BLaER1 treated with 17β-estradiol and CSF1 and Interleukin-3, amounts not matched to agents 10 nM and 100 nM (cell line): ENCODE data around the gene GRXCR2.
"Not testable (repeated sequence)": the region's sequence is repeated elsewhere in the genome, so short reads cannot be mapped to it uniquely, and the experiment has no call there.

Experiments used
- H3K27ac ChIP-seq, 11 experiments: shearing (Covaris generic); formaldehyde crosslinking; 2 replicates each; pipeline ENCODE4 v1.8.1; 2022
- H3K27me3 ChIP-seq, 11 experiments: shearing (Covaris generic); formaldehyde crosslinking; 2 replicates each; pipeline ENCODE4 v1.8.1; 2022
- H3K36me3 ChIP-seq, 11 experiments: shearing (Covaris generic); formaldehyde crosslinking; 2 replicates each; pipeline ENCODE4 v1.8.1; 2022
- H3K4me1 ChIP-seq, 10 experiments: shearing (Covaris generic); formaldehyde crosslinking; 2 replicates each; pipeline ENCODE4 v1.8.1; 2022
- H3K4me2 ChIP-seq, 11 experiments: shearing (Covaris generic); formaldehyde crosslinking; 2 replicates each; pipeline ENCODE4 v1.8.1; 2022
- H3K4me3 ChIP-seq, 10 experiments: shearing (Covaris generic); formaldehyde crosslinking; 2 replicates each; pipeline ENCODE4 v1.8.1; 2022
- H3K9ac ChIP-seq, 11 experiments: shearing (Covaris generic); formaldehyde crosslinking; 2 replicates each; pipeline ENCODE4 v1.8.1; 2022
- H3K9me3 ChIP-seq, 11 experiments: shearing (Covaris generic); formaldehyde crosslinking; replicated peaks in 1 of 11; 2 replicates each; pipeline ENCODE4 v1.8.1; 2022
- H4K20me1 ChIP-seq, 11 experiments: shearing (Covaris generic); formaldehyde crosslinking; 2 replicates each; pipeline ENCODE4 v1.8.1; 2022
- Cebpa-rat ChIP-seq, 11 experiments: shearing (Covaris generic); IDR thresholded peaks; 2 replicates each; pipeline ENCODE4 v1.8.1; 2022

The GRXCR2 gene

GRCh38 chr5:145912019-145912418, 39.2 kb upstream of the GRXCR2 start:
- no peak overlapping the region for H3K9ac ChIP-seq
- H3K36me3 ChIP-seq = no peaks in the 10 kb centered on the region
- no peaks in the 10 kb centered on the region for H3K4me1 ChIP-seq
- no peak overlapping the region for H3K27ac ChIP-seq
- no peaks in the 10 kb centered on the region for H3K27me3 ChIP-seq
- H3K4me3 ChIP-seq = no peak overlapping the region
- no peaks in the 10 kb centered on the region for H4K20me1 ChIP-seq
- no peak overlapping the region for H3K4me2 ChIP-seq
- no peak for TF ChIP-seq Cebpa-rat (IDR thresholded peaks at IDR 0.05)
- no peaks in the 10 kb centered on the region for H3K9me3 ChIP-seq

- no peak overlapping the region for H3K9ac ChIP-seq
- H4K20me1 ChIP-seq = no peaks in the 10 kb centered on the region
- no peak overlapping the region for H3K4me3 ChIP-seq
- H3K27me3 ChIP-seq = no peaks in the 10 kb centered on the region
- no peaks in the 10 kb centered on the region for H3K36me3 ChIP-seq
- H3K27ac ChIP-seq = no peak overlapping the region
- H3K4me2 ChIP-seq = no peak overlapping the region
- no peak for TF ChIP-seq Cebpa-rat (IDR thresholded peaks at IDR 0.05)
- H3K4me1 ChIP-seq = no peaks in the 10 kb centered on the region
- no peaks in the 10 kb centered on the region for H3K9me3 ChIP-seq
Measured at GRCh38 chr5:145911164-145911563, 38.4 kb upstream of the GRXCR2 start.

- Histone ChIP-seq H3K4me1 (no peaks in the 10 kb centered on the region), H4K20me1 (no peaks in the 10 kb centered on the region), H3K27ac (no peak overlapping the region), H3K36me3 (no peaks in the 10 kb centered on the region), H3K9ac (no peak overlapping the region), H3K4me3 (no peak overlapping the region), H3K4me2 (no peak overlapping the region), H3K9me3 (no peaks in the 10 kb centered on the region), H3K27me3 (no peaks in the 10 kb centered on the region)
- no peak for TF ChIP-seq Cebpa-rat (IDR thresholded peaks at IDR 0.05)
Measured at GRCh38 chr5:145908206-145908960, 35.6 kb upstream of the GRXCR2 start.

DNA sequence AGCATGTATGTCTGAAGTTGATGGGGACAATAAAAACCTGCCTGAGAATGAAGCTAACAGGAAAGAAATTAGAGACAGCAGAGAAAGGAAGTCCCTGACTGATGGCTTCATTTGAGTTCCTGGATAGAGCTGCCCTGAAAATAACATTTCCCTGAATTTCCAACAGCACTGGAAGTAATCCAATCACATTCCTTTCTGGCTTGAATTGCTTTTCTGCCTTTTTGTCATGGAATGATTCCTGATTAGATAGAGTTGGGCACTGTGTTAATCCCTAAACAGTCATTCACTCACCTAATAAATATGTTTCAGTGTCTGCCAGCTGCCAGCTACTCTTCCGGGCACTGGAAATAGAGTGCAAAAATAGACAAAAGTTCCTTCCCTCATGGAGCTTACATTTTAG, 33.6 kb upstream of the GRXCR2 start:
- Histone ChIP-seq H3K36me3 (no peaks in the 10 kb centered on the region), H3K9me3 (no peaks in the 10 kb centered on the region), H3K27me3 (no peaks in the 10 kb centered on the region), H3K27ac (no peak overlapping the region), H3K4me2 (no peak overlapping the region), H3K4me3 (no peak overlapping the region), H3K9ac (no peak overlapping the region), H4K20me1 (no peaks in the 10 kb centered on the region), H3K4me1 (no peaks in the 10 kb centered on the region)
- no peak for TF ChIP-seq Cebpa-rat (IDR thresholded peaks at IDR 0.05)

DNA sequence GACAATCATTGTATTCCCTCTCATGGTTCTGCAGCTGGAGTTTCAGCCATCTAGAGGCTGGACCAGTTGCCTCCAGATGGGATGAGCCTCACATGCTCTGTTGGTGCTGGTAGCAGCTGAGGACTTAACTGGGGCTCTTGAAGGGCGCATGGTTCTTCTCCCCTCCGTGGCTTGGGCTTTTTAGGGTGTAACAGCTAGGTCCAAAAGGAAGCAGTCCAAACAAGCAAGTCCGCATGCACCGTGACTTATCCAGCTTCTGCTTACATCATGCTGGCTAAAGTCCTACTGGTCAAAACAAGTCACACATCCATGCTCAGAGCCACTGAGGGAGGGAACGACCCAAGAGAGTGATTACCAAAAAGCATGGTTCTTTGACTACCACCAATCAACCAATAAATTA, 31.9 kb upstream of the GRXCR2 start:
- no peaks in the 10 kb centered on the region for H3K27me3 ChIP-seq
- TF ChIP-seq Cebpa-rat (IDR thresholded peaks at IDR 0.05) = no peak
- H3K9me3 ChIP-seq = peaks cover 0 to 12% (median 10%) of the 10 kb centered on the region in 11 experiments; a peak in 15 of 22 replicates
- H3K27ac ChIP-seq = no peak overlapping the region
- no peaks in the 10 kb centered on the region for H3K36me3 ChIP-seq
- no peak overlapping the region for H3K4me2 ChIP-seq
- H3K4me1 ChIP-seq = no peaks in the 10 kb centered on the region
- no peak overlapping the region for H3K4me3 ChIP-seq
- H4K20me1 ChIP-seq = no peaks in the 10 kb centered on the region
- H3K9ac ChIP-seq = no peak overlapping the region

DNA sequence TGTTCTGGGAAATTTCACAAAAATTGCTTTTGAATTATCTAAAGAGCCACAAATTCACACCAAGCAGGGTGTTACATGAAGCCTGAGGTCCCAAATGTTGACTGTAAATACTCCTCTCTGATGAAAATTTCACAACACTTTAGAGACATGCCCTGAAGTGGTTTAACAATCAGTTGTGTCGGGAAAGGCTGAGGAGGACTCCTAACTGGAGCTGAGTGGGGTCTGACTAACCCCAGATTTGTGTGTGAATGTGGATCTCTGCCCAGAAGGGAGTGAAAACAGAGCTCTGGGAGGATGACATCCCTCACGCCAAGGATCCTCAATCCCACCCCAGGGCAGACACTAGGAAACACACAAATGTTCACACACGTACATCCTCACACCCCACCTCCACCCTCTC, 31.1 kb upstream of the GRXCR2 start:
- no peak overlapping the region for H3K9ac ChIP-seq
- H3K36me3 ChIP-seq = no peaks in the 10 kb centered on the region
- no peak overlapping the region for H3K4me2 ChIP-seq
- no peak overlapping the region for H3K4me3 ChIP-seq
- no peaks in the 10 kb centered on the region for H3K27me3 ChIP-seq
- H3K27ac ChIP-seq = no peak overlapping the region
- H4K20me1 ChIP-seq = no peaks in the 10 kb centered on the region
- TF ChIP-seq Cebpa-rat (IDR thresholded peaks at IDR 0.05) = no peak
- H3K9me3 ChIP-seq = peaks cover 5 to 20% (median 16%) of the 10 kb centered on the region in 11 experiments; a peak in 18 of 22 replicates
- H3K4me1 ChIP-seq = no peaks in the 10 kb centered on the region

- no peak overlapping the region for H3K27ac ChIP-seq
- no peaks in the 10 kb centered on the region for H3K36me3 ChIP-seq
- H3K9me3 ChIP-seq = peaks cover 5 to 23% (median 16%) of the 10 kb centered on the region in 11 experiments; a peak in 18 of 22 replicates
- no peak overlapping the region for H3K4me3 ChIP-seq
- H3K4me2 ChIP-seq = no peak overlapping the region
- no peaks in the 10 kb centered on the region for H3K27me3 ChIP-seq
- H3K9ac ChIP-seq = no peak overlapping the region
- no peaks in the 10 kb centered on the region for H4K20me1 ChIP-seq
- H3K4me1 ChIP-seq = no peaks in the 10 kb centered on the region
- no peak for TF ChIP-seq Cebpa-rat (IDR thresholded peaks at IDR 0.05)
Measured at GRCh38 chr5:145903113-145903512, 30.3 kb upstream of the GRXCR2 start.

GRCh38 chr5:145902421-145902820, 29.6 kb upstream of the GRXCR2 start:
- no peaks in the 10 kb centered on the region for H3K36me3 ChIP-seq

GRCh38 chr5:145898171-145898570, 25.4 kb upstream of the GRXCR2 start:
- no peak overlapping the region for H3K9ac ChIP-seq
- H3K27me3 ChIP-seq = no peaks in the 10 kb centered on the region
- no peak overlapping the region for H3K27ac ChIP-seq
- TF ChIP-seq Cebpa-rat (IDR thresholded peaks at IDR 0.05) = no peak
- H3K36me3 ChIP-seq = no peaks in the 10 kb centered on the region
- H3K4me3 ChIP-seq = no peak overlapping the region
- no peaks in the 10 kb centered on the region for H3K4me1 ChIP-seq
- H3K4me2 ChIP-seq = no peak overlapping the region
- H4K20me1 ChIP-seq = no peaks in the 10 kb centered on the region
- H3K9me3 ChIP-seq = peaks cover 5 to 23% (median 16%) of the 10 kb centered on the region in 11 experiments; a peak in 18 of 22 replicates

More at GRCh38 chr5:145902421-145902820, 29.6 kb upstream of the GRXCR2 start:
- Histone ChIP-seq H4K20me1 (no peaks in the 10 kb centered on the region), H3K27ac (no peak overlapping the region), H3K9ac (no peak overlapping the region), H3K4me1 (no peaks in the 10 kb centered on the region), H3K4me3 (no peak overlapping the region), H3K4me2 (no peak overlapping the region), H3K27me3 (no peaks in the 10 kb centered on the region), H3K9me3 (peaks cover 5 to 23% (median 16%) of the 10 kb centered on the region in 11 experiments; a peak in 18 of 22 replicates)
- no peak for TF ChIP-seq Cebpa-rat (IDR thresholded peaks at IDR 0.05)

DNA sequence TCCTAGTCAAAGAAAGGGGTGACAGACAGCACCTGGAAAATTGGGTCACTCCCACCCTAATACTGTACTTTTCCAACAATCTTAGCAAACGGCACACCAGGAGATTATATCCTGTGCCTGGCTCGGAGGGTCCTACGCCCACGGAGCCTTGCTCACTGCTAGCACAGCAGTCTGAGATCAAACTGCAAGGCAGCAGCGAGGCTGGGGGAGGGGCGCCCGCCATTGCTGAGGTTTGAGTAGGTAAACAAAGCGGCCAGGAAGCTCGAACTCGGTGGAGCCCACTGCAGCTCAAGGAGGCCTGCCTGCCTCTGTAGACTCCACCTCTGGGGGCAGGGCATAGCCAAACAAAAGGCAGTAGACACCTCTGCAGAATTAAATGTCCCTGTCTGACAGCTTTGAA, 18.6 kb upstream of the GRXCR2 start:
- H3K9ac ChIP-seq, H3K27ac ChIP-seq, H3K4me3 ChIP-seq, H3K4me1 ChIP-seq, H4K20me1 ChIP-seq, H3K27me3 ChIP-seq, H3K4me2 ChIP-seq, H3K36me3 ChIP-seq: not testable (repeated sequence)
- H3K9me3 ChIP-seq = peaks cover 8 to 19% (median 16%) of the 10 kb centered on the region in 11 experiments; a peak in 19 of 22 replicates
